NCI-H82 treated with DMSO at 0.1 percent for 48 hours (cell line): ENCODE data around the gene FERMT1.
"Not testable (repeated sequence)": the region's sequence is repeated elsewhere in the genome, so short reads cannot be mapped to it uniquely, and the experiment has no call there.

Experiments
- DNase-seq: peaks from one replicate; lab custom pipeline; 2025; ENCODE audit not compliant: unreplicated experiment; lab: John Stamatoyannopoulos, UW

Gene FERMT1

DNA sequence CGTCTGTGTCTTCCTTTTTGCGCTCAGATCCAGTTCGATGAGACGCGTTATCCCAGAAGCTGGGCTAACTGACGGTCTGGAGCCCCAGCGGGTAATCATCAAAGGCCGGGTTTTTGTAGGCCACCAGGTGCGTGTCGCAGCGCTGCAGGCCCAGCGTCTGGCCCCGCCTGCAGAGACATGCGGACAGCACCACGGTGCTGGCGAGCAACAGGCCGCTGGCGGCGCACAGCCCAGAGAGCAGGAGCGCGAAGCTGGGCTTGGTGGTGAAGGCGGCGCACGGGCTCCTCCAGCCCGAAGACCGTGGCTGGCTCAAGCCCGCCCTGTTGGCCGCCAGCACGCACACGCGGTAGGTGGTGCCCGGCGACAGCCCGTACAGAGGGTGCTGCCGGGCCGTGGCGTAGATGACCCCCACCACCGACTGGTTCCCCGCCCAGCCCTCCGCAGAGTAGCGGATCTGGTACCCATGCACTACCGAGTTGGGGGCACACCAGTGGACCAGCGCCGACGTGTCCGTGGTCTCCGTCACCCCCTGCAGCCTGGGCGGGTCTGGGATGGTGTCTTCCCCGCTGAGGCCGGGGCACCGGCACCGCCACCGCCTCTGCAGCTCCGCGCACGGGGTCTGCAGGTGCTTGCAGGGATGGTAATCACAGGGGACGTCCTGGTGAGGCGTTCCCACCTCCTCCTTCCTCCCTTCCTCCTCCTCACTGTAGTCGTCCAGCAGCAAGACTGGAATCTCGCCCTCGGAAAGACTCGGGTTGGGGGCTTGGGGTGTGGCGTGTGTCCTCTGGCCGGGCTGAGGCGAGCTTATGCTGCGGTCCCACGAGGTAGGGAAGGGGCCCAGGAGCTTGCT is 81.6 kb downstream of the FERMT1 start:
- no peak for DNase-seq

- no peak for DNase-seq
Measured at GRCh38 chr20:6040540-6040939, 82.3 kb downstream of the FERMT1 start.

GRCh38 chr20:6039766-6040165 is 83.1 kb downstream of the FERMT1 start:
- no peak for DNase-seq

DNA sequence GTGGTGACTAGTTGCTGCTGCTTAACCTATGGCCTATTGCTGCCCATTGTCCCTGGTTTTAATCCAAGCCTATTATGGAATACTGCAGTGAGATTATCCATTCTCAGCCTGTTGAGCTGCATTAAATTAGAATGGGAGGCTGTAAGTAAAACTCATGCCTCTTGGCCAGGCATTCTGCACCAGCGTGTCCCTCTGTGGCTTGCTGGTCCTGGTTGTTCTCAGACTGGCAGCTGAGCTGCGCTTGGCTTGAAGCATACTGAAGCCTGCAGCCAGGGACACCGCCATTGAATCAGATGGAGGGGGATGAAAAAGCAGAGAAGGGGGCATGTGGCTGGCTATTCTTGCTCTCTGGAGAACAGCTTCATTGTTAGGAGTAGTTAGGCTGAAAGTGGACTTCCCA is 84.6 kb downstream of the FERMT1 start:
- peak; percentile 46 for DNase-seq

DNA sequence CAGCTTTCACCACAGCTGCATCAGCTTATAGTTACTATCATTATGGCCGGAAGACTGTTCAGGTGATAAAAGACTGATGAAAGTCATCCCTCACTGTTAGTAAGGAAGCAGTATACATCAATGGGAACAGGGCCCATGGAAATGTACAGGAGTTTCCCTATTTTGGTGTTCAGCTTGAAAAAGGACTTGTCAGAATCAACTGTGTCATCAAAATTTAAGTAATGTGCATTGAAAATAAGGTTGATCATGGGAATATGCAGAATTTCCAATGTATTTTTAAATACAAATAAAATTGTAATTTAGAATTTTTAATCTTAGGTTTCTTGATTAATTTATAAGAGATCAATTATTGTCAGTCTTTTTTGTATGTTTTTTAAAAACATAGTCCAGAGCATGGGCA is 85.7 kb downstream of the FERMT1 start:
- DNase-seq, result no peak

GRCh38 chr20:6036213-6036612 is 86.6 kb downstream of the FERMT1 start:
- no peak for DNase-seq

- no peak for DNase-seq
Measured at GRCh38 chr20:6034134-6034969, 88.5 kb downstream of the FERMT1 start.

DNA sequence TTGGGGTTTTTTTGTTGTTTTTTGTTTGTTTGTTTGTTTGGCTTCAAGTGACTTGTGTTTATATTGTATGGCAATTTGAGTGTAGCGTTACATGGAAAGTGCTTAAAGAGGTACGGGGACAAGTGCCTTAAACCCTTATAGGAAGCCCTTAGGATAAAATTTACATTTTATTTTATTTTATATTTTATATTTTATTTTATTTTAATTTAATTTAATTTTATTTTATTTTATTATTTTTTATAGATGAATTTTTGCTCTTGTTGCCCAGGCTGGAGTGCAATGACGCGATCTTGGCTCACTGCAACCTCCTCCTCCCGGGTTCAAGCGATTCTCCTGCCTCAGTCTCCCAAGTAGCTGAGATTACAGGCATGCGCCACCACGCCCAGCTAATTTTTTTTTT is 89.9 kb downstream of the FERMT1 start:
- DNase-seq, result not testable (repeated sequence)

GRCh38 chr20:6030453-6031080 is 92.3 kb downstream of the FERMT1 start:
- DNase-seq, result no peak

GRCh38 chr20:6029538-6029937 is 93.3 kb downstream of the FERMT1 start:
- DNase-seq, result no peak

DNA sequence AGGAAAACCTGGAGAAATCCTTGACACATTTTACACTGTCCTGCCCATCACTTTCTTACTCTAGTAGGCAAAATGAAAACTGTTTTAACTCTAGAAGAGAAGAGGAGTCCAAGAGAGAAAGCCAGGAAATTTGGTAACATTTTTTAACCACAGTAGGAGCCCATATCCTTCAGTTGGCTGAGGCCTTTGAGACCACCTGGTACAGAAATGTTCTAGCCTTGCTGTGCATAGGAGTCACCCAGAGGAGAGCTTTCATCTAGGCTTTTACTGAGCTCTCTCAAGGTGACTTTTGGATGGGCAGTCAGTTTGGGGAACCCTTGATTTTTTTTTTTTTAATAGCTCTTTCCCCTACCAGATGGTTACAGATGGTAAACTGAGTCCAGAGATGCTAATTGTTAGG is 94.0 kb downstream of the FERMT1 start:
- no peak for DNase-seq

GRCh38 chr20:6026051-6026450 is 96.8 kb downstream of the FERMT1 start:
- peak; percentile 55 for DNase-seq
